Karpas-422 (cell line): Measurements from ENCODE around the gene EIF4G2. TPM values are rescaled to one million over a fixed set of nuclear protein-coding genes. Genes with fewer than 3 reads are reported as not detected.
A peak's percentile ranks its signal among the peaks of the same experiment; 100 is the strongest.

Experiments used
- DNase-seq: peaks from one replicate; pipeline ENCODE4 v3.0.0-alpha.2; 2015
- H2AFZ ChIP-seq: fragments of 200-600 bp; sonication (generic); 2 replicates; pipeline ENCODE4 v1.6.1; 2014; ENCODE audit warnings: antibody characterized with exemption, low read length, mixed read lengths
- H3K27ac ChIP-seq: fragments of 200-600 bp; sonication (generic); 2 replicates; pipeline ENCODE4 v1.5.1; 2014; ENCODE audit warnings: mild to moderate bottlenecking, low read length, moderate library complexity
- H3K27me3 ChIP-seq: fragments of 200-600 bp; sonication (generic); 2 replicates; pipeline ENCODE4 v1.6.1; 2014; ENCODE audit warnings: low read length, mixed read lengths
- H3K36me3 ChIP-seq: fragments of 200-600 bp; sonication (generic); 2 replicates; pipeline ENCODE4 v1.6.1; 2014; ENCODE audit warnings: low read length, mixed read lengths; ENCODE audit not compliant: insufficient read depth
- H3K4me1 ChIP-seq: fragments of 200-600 bp; sonication (generic); 2 replicates; pipeline ENCODE4 v1.6.1; 2014; ENCODE audit warnings: mild to moderate bottlenecking, low read length, mixed read lengths
- H3K4me2 ChIP-seq: fragments of 200-600 bp; sonication (generic); 2 replicates; pipeline ENCODE4 v1.6.1; 2014; ENCODE audit warnings: low read length, low read depth, mild to moderate bottlenecking; ENCODE audit not compliant: poor library complexity, severe bottlenecking
- H3K4me3 ChIP-seq: fragments of 200-600 bp; sonication (generic); 2 replicates; pipeline ENCODE4 v1.5.1; 2014; ENCODE audit warnings: mild to moderate bottlenecking, antibody characterized with exemption, low read length, mixed read lengths
- H3K79me2 ChIP-seq: fragments of 200-600 bp; sonication (generic); 2 replicates; pipeline ENCODE4 v1.6.1; 2014; ENCODE audit warnings: mild to moderate bottlenecking, low read length, mixed read lengths
- H3K9ac ChIP-seq: fragments of 200-600 bp; sonication (generic); 2 replicates; pipeline ENCODE4 v1.6.0; 2014; ENCODE audit warnings: low read length
- H3K9me2 ChIP-seq: fragments of 200-600 bp; sonication (generic), shearing (Covaris generic); replicated peaks from 2 replicates; pipeline ENCODE4 v1.6.0; 2014; ENCODE audit warnings: mild to moderate bottlenecking, low read length, moderate library complexity; ENCODE audit not compliant: insufficient read depth
- H3K9me3 ChIP-seq: fragments of 300-700, 200-600 bp; sonication (generic); 2 replicates; pipeline ENCODE4 v1.6.1; 2014; ENCODE audit warnings: low read length, mixed read lengths
- H4K20me1 ChIP-seq: fragments of 200-600 bp; sonication (generic); 2 replicates; pipeline ENCODE4 v1.6.1; 2014; ENCODE audit warnings: mild to moderate bottlenecking, antibody characterized with exemption, low read length, low read depth; ENCODE audit not compliant: insufficient read depth
- total RNA-seq: library from RNA; depleted of rRNA; stranded (reverse); fragments of >200 nt; shearing (Covaris generic); gene quantifications from 2 replicates; pipeline ENCODE4 v1.2.3, GENCODE V29; 2014; ENCODE audit warnings: low replicate concordance

Gene EIF4G2
- total RNA-seq, 1 experiment from 2014 or later, result 548 TPM

- peak; percentile 93 for DNase-seq
- Histone ChIP-seq H3K27me3 (no peaks in the 10 kb centered on the region), H4K20me1 (no peaks in the 10 kb centered on the region; the same call in 1 of the 2 replicates), H3K9me3 (no peaks in the 10 kb centered on the region), H3K4me2 (peak overlapping the region; percentile 63), H3K4me3 (peak overlapping the region; percentile 45; the same call in 1 of the 2 replicates), H3K79me2 (no peaks in the 10 kb centered on the region), H3K9me2 (no peaks in the 10 kb centered on the region), H3K4me1 (peaks cover 9% of the 10 kb centered on the region), H2AFZ (no peak overlapping the region; the same call in 1 of the 2 replicates), H3K36me3 (peaks cover 13% of the 10 kb centered on the region), H3K27ac (no peak overlapping the region), H3K9ac (peak overlapping the region; percentile 29; the same call in 1 of the 2 replicates)
Measured at GRCh38 chr11:10792385-10793068, 16.2 kb downstream of the EIF4G2 start.

DNA sequence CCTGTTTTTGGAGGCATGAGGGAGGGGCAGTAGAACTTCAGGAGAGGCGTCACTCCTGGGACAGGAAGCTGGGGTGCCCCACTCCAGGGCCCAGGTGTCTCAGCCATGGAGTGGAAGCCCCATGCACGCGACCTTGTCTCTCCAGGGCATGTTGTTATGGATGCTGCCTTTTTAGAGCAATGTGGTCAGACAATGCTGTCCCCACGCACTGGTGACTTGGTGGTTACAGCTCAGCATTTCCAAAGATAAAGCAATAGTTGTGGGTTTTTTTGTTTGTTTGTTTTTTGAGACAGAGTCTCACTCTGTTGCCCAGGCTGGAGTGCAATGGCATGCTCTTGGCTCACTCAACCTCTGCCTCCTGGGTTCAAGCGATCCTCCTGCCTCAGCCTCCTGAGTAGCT, 22.3 kb downstream of the EIF4G2 start:
- Histone ChIP-seq H3K9me3 (no peaks in the 10 kb centered on the region), H3K4me3 (no peak overlapping the region), H3K79me2 (no peaks in the 10 kb centered on the region), H4K20me1 (no peaks in the 10 kb centered on the region), H3K9ac (no peak overlapping the region), H3K4me1 (no peaks in the 10 kb centered on the region), H3K27me3 (no peaks in the 10 kb centered on the region), H2AFZ (no peak overlapping the region), H3K27ac (no peak overlapping the region), H3K36me3 (no peaks in the 10 kb centered on the region), H3K9me2 (no peaks in the 10 kb centered on the region), H3K4me2 (no peak overlapping the region)
- no peak for DNase-seq

GRCh38 chr11:10785146-10785474, 23.6 kb downstream of the EIF4G2 start:
- no peak for DNase-seq
- H4K20me1 ChIP-seq, result no peaks in the 10 kb centered on the region
- no peak overlapping the region for H3K4me3 ChIP-seq
- H3K27ac ChIP-seq, result no peak overlapping the region
- no peaks in the 10 kb centered on the region for H3K9me2 ChIP-seq
- H3K79me2 ChIP-seq, result no peaks in the 10 kb centered on the region
- H3K9ac ChIP-seq, result no peak overlapping the region
- H2AFZ ChIP-seq, result no peak overlapping the region
- no peak overlapping the region for H3K4me2 ChIP-seq
- H3K4me1 ChIP-seq, result no peaks in the 10 kb centered on the region
- H3K36me3 ChIP-seq, result no peaks in the 10 kb centered on the region
- no peaks in the 10 kb centered on the region for H3K9me3 ChIP-seq
- H3K27me3 ChIP-seq, result no peaks in the 10 kb centered on the region

GRCh38 chr11:10784232-10785145, 24.2 kb downstream of the EIF4G2 start:
- H3K9me3 ChIP-seq, result no peaks in the 10 kb centered on the region
- no peaks in the 10 kb centered on the region for H3K79me2 ChIP-seq
- no peaks in the 10 kb centered on the region for H3K27me3 ChIP-seq
- no peaks in the 10 kb centered on the region for H4K20me1 ChIP-seq
- no peak overlapping the region for H3K9ac ChIP-seq
- H3K4me3 ChIP-seq, result no peak overlapping the region
- no peak overlapping the region for H2AFZ ChIP-seq
- no peaks in the 10 kb centered on the region for H3K36me3 ChIP-seq
- no peak overlapping the region for H3K4me2 ChIP-seq
- DNase-seq, result no peak
- no peaks in the 10 kb centered on the region for H3K4me1 ChIP-seq
- H3K9me2 ChIP-seq, result no peaks in the 10 kb centered on the region
- no peak overlapping the region for H3K27ac ChIP-seq

- no peaks in the 10 kb centered on the region for H3K9me2 ChIP-seq
- H3K9me3 ChIP-seq, result no peaks in the 10 kb centered on the region
- no peak overlapping the region for H3K9ac ChIP-seq
- H4K20me1 ChIP-seq, result no peaks in the 10 kb centered on the region
- no peak overlapping the region for H3K4me2 ChIP-seq
- no peak for DNase-seq
- no peaks in the 10 kb centered on the region for H3K79me2 ChIP-seq
- no peak overlapping the region for H3K27ac ChIP-seq
- H2AFZ ChIP-seq, result no peak overlapping the region
- H3K27me3 ChIP-seq, result no peaks in the 10 kb centered on the region
- H3K4me3 ChIP-seq, result no peak overlapping the region
- H3K4me1 ChIP-seq, result no peaks in the 10 kb centered on the region
- peaks cover 17% of the 10 kb centered on the region; the same call in 1 of the 2 replicates for H3K36me3 ChIP-seq
Measured at GRCh38 chr11:10780040-10780439, 28.7 kb downstream of the EIF4G2 start.

DNA sequence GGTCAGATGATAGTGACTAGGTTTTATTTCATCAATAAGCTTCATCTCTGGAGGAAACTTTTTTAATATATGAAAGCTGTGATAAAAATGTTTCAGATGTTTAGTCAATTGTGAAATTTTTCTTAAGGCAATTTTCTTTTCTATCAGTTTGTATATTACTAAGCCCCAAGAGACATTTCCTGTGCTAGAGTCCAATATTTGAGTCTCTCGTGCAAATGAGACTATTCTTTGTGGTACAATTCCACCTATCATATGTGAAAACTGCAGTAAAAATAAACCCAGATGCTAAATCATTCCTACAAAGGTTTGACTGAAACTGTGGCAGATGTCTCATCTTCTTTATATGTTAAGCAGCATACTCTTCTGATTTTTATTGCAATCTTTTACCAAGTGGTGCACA, 29.6 kb downstream of the EIF4G2 start:
- H3K36me3 ChIP-seq, result peaks cover 24% of the 10 kb centered on the region
- no peak overlapping the region for H3K27ac ChIP-seq
- H3K9ac ChIP-seq, result no peak overlapping the region

DNA sequence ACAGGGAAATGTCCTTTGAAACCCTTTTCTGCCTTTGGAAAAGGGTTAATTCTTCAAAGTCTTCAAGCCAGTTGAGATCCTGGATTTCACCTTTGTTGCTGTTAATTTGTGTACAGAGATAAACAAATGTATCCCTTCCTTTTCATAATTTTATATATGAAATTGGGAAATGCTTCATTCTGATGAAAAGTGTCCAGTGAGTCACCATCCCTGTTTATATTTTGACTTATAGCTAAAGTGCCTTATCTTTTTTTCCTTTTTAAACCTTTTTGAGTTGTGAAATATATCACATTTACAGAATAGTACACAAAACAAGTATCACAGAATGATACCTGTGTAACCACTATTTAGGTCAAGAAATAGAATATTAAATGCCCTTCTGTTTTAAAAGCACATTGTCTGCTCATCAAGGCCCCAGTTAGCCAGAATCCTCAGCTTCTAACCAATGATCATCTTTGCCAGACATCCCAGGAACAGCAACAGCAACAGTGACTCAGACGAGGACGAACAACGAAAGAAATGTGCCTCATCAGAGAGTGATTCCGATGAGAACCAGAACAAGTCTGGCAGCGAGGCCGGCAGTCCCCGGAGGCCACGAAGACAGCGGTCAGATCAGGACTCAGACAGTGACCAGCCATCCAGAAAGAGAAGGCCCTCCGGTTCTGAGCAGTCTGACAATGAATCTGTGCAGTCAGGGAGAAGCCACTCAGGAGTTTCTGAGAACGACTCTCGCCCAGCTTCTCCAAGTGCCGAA, 30.3 kb downstream of the EIF4G2 start:
- Histone ChIP-seq H2AFZ (no peak overlapping the region), H3K27me3 (no peaks in the 10 kb centered on the region), H3K4me1 (no peaks in the 10 kb centered on the region), H3K4me2 (no peak overlapping the region), H3K9me2 (no peaks in the 10 kb centered on the region), H3K27ac (no peak overlapping the region), H3K9me3 (no peaks in the 10 kb centered on the region), H4K20me1 (no peaks in the 10 kb centered on the region), H3K4me3 (no peak overlapping the region), H3K36me3 (peaks cover 24% of the 10 kb centered on the region), H3K9ac (no peak overlapping the region), H3K79me2 (no peaks in the 10 kb centered on the region)
- no peak for DNase-seq

More for the DNA sequence above, 29.6 kb downstream of the EIF4G2 start:
- DNase-seq, result no peak
- Histone ChIP-seq H3K9me2 (no peaks in the 10 kb centered on the region), H3K9me3 (no peaks in the 10 kb centered on the region), H3K4me2 (no peak overlapping the region), H3K4me1 (no peaks in the 10 kb centered on the region), H3K27me3 (no peaks in the 10 kb centered on the region), H4K20me1 (no peaks in the 10 kb centered on the region), H3K79me2 (no peaks in the 10 kb centered on the region), H3K4me3 (no peak overlapping the region), H2AFZ (no peak overlapping the region)

DNA sequence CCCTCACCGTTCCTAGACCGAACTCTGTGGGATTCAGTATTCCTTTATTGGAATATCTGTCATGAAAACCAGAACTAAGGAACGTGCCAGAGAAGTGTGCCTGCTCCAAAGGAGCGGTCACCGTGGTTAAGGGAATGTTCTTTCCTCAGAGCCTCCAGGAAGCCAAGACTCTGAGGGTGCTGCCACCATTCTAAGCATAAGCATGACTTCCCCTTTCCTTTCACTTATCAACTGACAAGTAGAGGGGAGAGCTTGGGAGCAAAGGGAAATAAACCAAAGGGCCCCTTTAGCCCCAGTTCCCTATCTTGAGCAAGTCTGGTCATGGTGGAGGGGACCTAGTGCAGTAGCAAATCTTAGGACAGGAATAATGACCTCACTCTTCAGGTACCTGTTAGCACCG, 30.9 kb downstream of the EIF4G2 start:
- no peak overlapping the region for H3K27ac ChIP-seq
- no peak overlapping the region for H3K4me2 ChIP-seq
- H3K9me3 ChIP-seq, result no peaks in the 10 kb centered on the region
- no peak for DNase-seq
- H3K79me2 ChIP-seq, result no peaks in the 10 kb centered on the region
- peaks cover 24% of the 10 kb centered on the region for H3K36me3 ChIP-seq
- H2AFZ ChIP-seq, result no peak overlapping the region
- no peaks in the 10 kb centered on the region for H3K4me1 ChIP-seq
- no peaks in the 10 kb centered on the region for H3K9me2 ChIP-seq
- no peak overlapping the region for H3K9ac ChIP-seq
- H3K4me3 ChIP-seq, result no peak overlapping the region
- no peaks in the 10 kb centered on the region for H3K27me3 ChIP-seq
- H4K20me1 ChIP-seq, result no peaks in the 10 kb centered on the region
